HUES6 (cell line): Measurements from ENCODE around the gene TOMM40.
A peak's percentile ranks its signal among the peaks of the same experiment; 100 is the strongest.

Experiments
- H3K27ac ChIP-seq: 2 replicates; pipeline ENCODE4 v1.7.0; 2013; ENCODE audit warnings: low read depth, mild to moderate bottlenecking, low read length, inconsistent platforms
- H3K27me3 ChIP-seq: 2 replicates; pipeline ENCODE4 v1.6.1; 2013; ENCODE audit warnings: low read length; ENCODE audit not compliant: control insufficient read depth, insufficient read depth
- H3K36me3 ChIP-seq: 2 replicates; pipeline ENCODE4 v1.6.1; 2013; ENCODE audit warnings: low read length; ENCODE audit not compliant: control insufficient read depth, insufficient read depth
- H3K4me1 ChIP-seq: 2 replicates; pipeline ENCODE4 v1.6.1; 2013; ENCODE audit warnings: low read length; ENCODE audit not compliant: control insufficient read depth, insufficient read depth
- H3K4me3 ChIP-seq: 2 replicates; pipeline ENCODE4 v1.5.1; 2013; ENCODE audit warnings: low read depth, low read length
- H3K9ac ChIP-seq: one replicate; pipeline ENCODE4 v1.6.1; 2013; ENCODE audit warnings: mild to moderate bottlenecking, low read length
- H3K9me3 ChIP-seq: 2 replicates; pipeline ENCODE4 v1.6.1; 2013; ENCODE audit warnings: low read depth, low read length; ENCODE audit not compliant: control insufficient read depth, insufficient read depth

Gene TOMM40

DNA sequence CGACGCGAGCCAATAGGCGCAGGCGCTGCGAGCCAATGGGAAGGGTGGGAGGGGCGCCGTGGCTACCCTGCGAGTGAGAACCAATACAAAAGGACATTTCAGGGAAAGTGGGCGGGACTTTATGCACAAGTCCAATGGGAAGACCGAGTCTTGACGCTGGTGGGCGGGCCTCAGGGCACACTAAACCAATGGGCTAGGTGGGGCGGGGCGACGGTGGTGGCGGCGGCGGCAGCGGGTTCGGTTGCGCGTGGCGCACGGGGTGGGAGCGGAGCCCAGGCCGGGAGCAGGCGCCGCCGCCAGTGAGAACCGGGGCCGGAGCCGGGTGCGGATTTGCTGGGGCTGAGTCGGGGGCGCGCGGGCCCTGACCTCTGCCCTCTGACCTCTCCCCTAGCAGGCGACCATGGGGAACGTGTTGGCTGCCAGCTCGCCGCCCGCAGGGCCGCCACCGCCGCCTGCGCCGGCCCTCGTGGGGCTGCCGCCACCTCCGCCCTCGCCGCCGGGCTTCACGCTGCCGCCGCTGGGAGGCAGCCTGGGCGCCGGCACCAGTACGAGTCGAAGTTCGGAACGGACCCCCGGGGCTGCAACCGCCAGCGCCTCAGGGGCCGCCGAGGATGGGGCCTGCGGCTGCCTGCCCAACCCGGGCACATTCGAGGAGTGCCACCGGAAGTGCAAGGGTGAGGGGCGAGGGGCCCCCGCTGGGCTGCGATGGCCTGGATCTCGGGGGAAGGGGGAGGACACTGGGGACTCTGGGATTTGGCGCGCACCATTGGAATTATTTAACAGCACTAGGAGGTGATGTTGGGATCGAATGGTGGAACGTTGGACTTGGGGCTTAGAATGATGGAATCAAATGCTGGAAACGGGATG is at the start of gene TOMM40:
TOMM40 (plus strand) TSS at position 239 of the 867 bp plus-strand sequence; CDS start at position 401, 162 bp downstream.
- H3K9ac ChIP-seq, result peak within 1 kb of the TSS; percentile 98
- peaks cover 61% of the 10 kb centered on the region for H3K36me3 ChIP-seq
- H3K27ac ChIP-seq, result peak within 1 kb of the TSS; percentile 64; the same call in 1 of the 2 replicates
- H3K27me3 ChIP-seq, result no peaks in the 10 kb centered on the region
- peak within 1 kb of the TSS; percentile 89 for H3K4me3 ChIP-seq
- no peaks in the 10 kb centered on the region for H3K9me3 ChIP-seq
- peaks cover 9% of the 10 kb centered on the region for H3K4me1 ChIP-seq

DNA sequence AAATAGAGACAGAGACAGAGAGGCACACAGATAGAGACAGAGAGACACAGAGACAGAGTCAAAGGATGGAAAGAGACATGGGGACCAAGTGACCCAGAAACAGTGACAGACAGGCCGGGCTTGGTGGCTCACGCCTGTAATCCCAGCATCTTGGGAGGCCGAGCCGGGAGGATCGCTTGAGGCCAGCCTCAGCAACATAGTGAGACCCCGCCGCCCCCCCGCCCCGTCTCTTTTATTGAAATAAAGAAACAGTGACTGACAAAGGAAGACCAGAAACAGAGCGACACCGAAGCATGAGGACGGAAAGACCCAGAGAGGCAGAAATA is 45.8 kb upstream of the TOMM40 start:
- H3K36me3 ChIP-seq, result no peaks in the 10 kb centered on the region
- H3K4me1 ChIP-seq, result peaks cover 18% of the 10 kb centered on the region
- H3K4me3 ChIP-seq, result peak overlapping the region; percentile 85
- H3K27me3 ChIP-seq, result peaks cover 3% of the 10 kb centered on the region
- peak overlapping the region; percentile 61 for H3K9ac ChIP-seq
- H3K9me3 ChIP-seq, result no peaks in the 10 kb centered on the region
- H3K27ac ChIP-seq, result no peak overlapping the region

DNA sequence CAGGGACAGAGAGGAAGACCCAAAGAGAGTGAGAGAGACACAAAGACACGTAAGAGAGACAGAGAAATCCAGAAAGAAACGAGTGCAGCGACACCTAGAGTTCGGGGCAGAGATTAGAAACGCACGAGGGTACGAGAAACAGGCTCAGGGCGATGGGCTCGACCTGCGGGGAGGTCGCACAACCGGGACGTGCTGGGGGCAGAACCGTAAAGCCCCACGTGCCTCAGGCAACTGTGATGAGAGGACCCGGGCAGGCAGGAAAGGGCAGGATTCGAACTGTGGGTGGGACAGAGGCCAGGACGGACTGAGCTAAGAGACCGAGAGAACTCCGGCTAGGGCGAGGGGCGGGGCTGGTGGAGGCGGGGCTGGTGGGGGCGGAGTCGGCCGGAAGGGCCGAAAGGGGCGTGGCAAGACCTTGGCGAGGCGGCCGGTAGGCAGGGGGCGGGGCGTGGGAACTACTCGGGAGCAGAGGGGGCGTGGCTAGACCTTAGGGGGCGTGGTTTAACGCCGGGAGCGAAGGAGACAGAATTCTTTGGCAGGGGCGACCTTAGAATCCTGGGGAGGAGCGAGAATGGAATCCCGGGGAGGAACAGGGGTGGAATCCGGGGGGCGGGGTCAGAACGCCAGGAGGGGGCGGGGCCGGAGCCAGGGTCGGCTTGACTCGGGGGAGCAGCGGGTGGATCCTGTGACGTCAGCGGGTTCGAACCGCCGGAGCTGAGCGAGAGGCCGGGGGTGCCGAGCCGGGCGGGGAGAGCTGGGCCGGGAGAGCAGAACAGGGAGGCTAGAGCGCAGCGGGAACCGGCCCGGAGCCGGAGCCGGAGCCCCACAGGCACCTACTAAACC is 45.2 kb upstream of the TOMM40 start, which contains the start of gene NECTIN2:
NECTIN2 (plus strand) TSS at position 686 of the 843 bp plus-strand sequence. CDS start 229 bp downstream, outside the sequence.
- H3K9me3 ChIP-seq, result no peaks in the 10 kb centered on the region
- H3K4me1 ChIP-seq, result peaks cover 23% of the 10 kb centered on the region
- H3K9ac ChIP-seq, result peak within 1 kb of the TSS; percentile 97
- no peaks in the 10 kb centered on the region for H3K36me3 ChIP-seq
- peak within 1 kb of the TSS; percentile 85 for H3K4me3 ChIP-seq
- H3K27me3 ChIP-seq, result peaks cover 3% of the 10 kb centered on the region
- peak within 1 kb of the TSS; percentile 99 for H3K27ac ChIP-seq

- Histone ChIP-seq H3K36me3 (peaks cover 4% of the 10 kb centered on the region), H3K4me3 (peak overlapping the region; percentile 80), H3K9me3 (no peaks in the 10 kb centered on the region), H3K9ac (peak overlapping the region; percentile 97), H3K27ac (peak overlapping the region; percentile 99), H3K27me3 (peaks cover 3% of the 10 kb centered on the region), H3K4me1 (peaks cover 24% of the 10 kb centered on the region)
Measured at GRCh38 chr19:44846455-44847143, 44.5 kb upstream of the TOMM40 start.

- Histone ChIP-seq H3K36me3 (peaks cover 5% of the 10 kb centered on the region), H3K9ac (peak overlapping the region; percentile 97), H3K4me1 (peaks cover 24% of the 10 kb centered on the region), H3K4me3 (peak overlapping the region; percentile 80), H3K27me3 (peaks cover 3% of the 10 kb centered on the region), H3K9me3 (no peaks in the 10 kb centered on the region), H3K27ac (peak overlapping the region; percentile 99)
Measured at GRCh38 chr19:44847144-44848035, 43.7 kb upstream of the TOMM40 start.

- peak overlapping the region; percentile 99; the same call in 1 of the 2 replicates for H3K27ac ChIP-seq
- H3K9me3 ChIP-seq, result no peaks in the 10 kb centered on the region
- peak overlapping the region; percentile 80 for H3K4me3 ChIP-seq
- H3K27me3 ChIP-seq, result peaks cover 3% of the 10 kb centered on the region
- H3K9ac ChIP-seq, result peak overlapping the region; percentile 97
- peaks cover 24% of the 10 kb centered on the region for H3K4me1 ChIP-seq
- H3K36me3 ChIP-seq, result peaks cover 5% of the 10 kb centered on the region
Measured at GRCh38 chr19:44848036-44848811, 42.8 kb upstream of the TOMM40 start.

GRCh38 chr19:44848812-44849447 is 42.1 kb upstream of the TOMM40 start:
- H3K4me1 ChIP-seq, result peaks cover 24% of the 10 kb centered on the region
- H3K36me3 ChIP-seq, result peaks cover 9% of the 10 kb centered on the region
- peaks cover 3% of the 10 kb centered on the region for H3K27me3 ChIP-seq
- peak overlapping the region; percentile 80 for H3K4me3 ChIP-seq
- H3K27ac ChIP-seq, result peak overlapping the region; percentile 99; the same call in 1 of the 2 replicates
- H3K9me3 ChIP-seq, result no peaks in the 10 kb centered on the region
- H3K9ac ChIP-seq, result peak overlapping the region; percentile 97

DNA sequence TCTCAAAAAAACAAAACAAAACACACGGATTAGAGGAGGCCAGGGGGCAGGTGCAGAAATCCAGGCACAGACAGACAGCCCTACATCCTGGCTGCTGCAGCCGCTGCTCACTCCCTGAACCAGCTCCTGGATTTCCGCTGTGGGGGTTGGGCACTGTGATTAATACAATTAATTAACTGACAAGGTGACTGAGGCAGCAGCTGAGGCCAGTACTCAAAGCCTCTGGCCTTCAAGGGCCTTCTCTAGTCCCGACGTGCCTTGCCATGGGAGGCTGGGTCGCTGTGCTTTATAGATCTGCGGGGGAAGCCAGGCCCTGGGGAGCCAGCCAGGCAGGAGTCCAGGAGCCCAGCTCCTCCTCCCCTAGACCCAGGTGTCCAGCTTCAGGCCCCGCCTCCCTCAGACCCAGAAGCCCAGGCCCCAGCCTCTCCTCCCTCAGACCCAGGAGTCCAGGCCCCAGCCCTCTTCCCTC is 40.4 kb upstream of the TOMM40 start:
- Histone ChIP-seq H3K4me3 (no peak overlapping the region), H3K36me3 (peaks cover 17% of the 10 kb centered on the region), H3K9ac (peak overlapping the region; percentile 26), H3K27me3 (no peaks in the 10 kb centered on the region), H3K4me1 (peaks cover 22% of the 10 kb centered on the region), H3K9me3 (no peaks in the 10 kb centered on the region), H3K27ac (no peak overlapping the region)

- Histone ChIP-seq H3K9ac (no peak overlapping the region), H3K27ac (no peak overlapping the region), H3K27me3 (no peaks in the 10 kb centered on the region), H3K4me1 (peaks cover 26% of the 10 kb centered on the region), H3K4me3 (no peak overlapping the region), H3K9me3 (no peaks in the 10 kb centered on the region), H3K36me3 (peaks cover 24% of the 10 kb centered on the region)
Measured at GRCh38 chr19:44851427-44851826, 39.6 kb upstream of the TOMM40 start.
